DMS79 (cell line): Measurements from ENCODE around the gene CDKN1A.

ENCODE experiments used
- DNase-seq: peaks from one replicate; lab custom pipeline; 2025; lab: John Stamatoyannopoulos, UW

The CDKN1A gene

GRCh38 chr6:36677059-36677749 lies 1.3 kb upstream of the CDKN1A start:
- DNase-seq, result peak; percentile 24

- no peak for DNase-seq
These were observed 594 bp upstream of the CDKN1A start for GRCh38 chr6:36677753-36678487.

DNA sequence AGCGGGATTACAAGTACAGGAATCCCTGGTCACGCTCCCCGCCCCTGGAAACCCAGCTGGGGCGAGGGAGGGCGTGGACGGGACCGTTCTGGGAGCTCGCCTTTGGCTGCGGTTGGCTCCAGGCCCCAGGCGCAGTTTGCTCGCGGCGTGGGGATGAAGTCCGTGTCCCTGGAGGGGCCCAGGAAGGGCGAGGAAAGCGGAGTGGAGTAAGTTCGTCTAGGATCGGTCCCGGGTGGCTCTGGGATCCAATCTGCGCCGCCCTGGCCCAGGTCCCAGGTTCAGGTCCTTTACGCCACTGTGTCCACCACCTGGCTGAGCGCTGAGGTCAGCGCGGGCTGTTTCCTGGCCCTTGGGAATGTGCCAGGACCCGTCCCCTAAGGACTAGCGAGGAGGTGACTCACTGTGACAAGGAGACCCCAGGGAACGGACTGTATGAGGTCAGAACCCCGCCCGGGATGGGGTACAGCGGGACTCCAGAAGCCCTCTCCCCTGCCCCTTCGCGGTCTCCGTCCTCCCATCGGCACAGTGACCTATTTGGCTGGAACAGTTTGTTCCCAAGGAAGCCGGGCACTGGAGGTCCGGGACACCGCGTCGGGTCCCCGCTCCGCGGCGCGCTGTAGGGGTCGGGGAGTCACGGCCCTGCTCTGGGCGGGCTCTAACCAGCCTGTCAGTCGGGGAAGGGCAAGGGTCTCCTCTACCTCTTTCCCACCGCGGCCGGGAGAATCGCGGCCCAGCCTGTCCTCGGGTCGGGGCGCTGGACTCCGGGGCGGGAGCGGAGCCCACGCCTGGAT lies 724 bp downstream of the CDKN1A start:
- DNase-seq, result peak; percentile 32

DNA sequence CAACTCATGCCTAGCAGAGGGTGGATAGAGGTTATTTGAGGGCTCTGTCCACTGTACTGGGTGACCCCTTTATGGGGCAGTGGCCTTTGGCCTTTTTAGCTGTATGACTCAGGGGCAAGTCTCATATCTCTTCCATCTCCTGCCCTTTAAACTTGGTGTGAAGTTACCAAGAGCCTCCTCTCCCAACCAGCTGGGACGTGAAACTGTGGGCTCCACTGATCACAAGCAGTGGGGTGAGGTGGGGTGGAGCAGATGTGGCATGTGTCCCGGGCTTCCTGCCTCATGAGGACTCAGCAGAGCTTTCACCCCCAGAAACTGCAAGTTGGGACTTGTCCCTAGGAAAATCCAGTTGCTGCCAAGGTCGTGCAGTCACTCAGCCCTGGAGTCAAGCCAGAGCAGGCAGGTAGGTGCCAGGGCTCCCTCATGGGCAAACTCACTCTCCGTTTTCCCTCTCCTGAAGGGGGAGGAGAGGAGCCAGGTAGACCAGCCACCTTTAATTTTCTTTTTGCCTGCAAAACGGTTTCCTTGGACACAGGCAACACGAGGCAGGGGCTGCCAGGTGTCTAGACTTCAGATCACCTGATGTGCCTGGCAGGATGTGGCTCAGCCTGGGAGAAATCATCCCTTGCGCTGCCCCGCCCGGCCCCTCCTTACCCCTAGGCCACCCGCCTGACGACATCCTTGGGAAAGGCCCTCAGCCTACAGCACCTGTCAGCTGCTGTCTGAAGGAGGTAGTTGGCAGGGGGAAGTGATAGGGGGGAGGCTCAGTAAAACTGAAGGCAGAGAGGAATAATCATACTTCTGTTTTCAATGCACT lies 4.0 kb downstream of the CDKN1A start:
- peak; percentile 99 for DNase-seq

- DNase-seq, result peak; percentile 88
These were observed 4.7 kb downstream of the CDKN1A start for GRCh38 chr6:36683145-36683655.

GRCh38 chr6:36683656-36684446 lies 5.3 kb downstream of the CDKN1A start:
- no peak for DNase-seq

GRCh38 chr6:36684447-36684812 lies 5.9 kb downstream of the CDKN1A start:
- DNase-seq, result no peak

GRCh38 chr6:36685166-36685924 lies 6.8 kb downstream of the CDKN1A start:
- no peak for DNase-seq

- DNase-seq, result no peak
These were observed 7.6 kb downstream of the CDKN1A start for GRCh38 chr6:36685926-36686667.

- DNase-seq, result no peak
These were observed 8.4 kb downstream of the CDKN1A start for GRCh38 chr6:36686668-36687513.

DNA sequence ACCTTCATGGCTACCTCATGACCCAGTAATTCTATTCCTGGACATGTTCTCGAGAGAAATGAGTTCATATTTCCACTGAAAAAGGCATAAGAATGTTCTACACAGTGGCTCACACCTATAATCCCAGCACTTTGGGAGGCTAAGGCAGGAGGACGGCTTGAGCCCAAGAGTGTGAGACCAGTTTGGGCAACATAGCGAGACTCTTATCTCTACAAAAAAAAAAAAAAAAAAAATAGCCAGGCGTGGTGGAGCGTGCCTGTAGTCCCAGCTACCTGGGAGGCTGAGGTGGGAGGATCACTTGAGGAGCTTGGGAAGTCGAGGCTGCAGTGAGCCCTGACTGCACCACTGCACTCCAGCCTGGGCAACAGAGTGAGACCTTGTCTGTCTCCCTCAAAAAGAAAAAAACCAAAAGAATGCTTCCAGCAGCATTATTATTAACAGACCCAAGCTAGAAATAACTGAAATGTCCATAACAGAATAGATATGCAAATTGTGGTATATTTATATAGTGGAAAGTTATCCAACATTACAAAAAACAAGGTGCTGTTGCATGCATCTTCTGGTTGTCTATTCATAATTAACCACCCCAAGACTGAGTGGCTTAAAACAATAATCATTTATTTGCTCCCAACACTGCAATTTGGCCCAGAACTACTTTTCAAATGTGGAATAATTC lies 9.7 kb downstream of the CDKN1A start:
- DNase-seq, result no peak

DNA sequence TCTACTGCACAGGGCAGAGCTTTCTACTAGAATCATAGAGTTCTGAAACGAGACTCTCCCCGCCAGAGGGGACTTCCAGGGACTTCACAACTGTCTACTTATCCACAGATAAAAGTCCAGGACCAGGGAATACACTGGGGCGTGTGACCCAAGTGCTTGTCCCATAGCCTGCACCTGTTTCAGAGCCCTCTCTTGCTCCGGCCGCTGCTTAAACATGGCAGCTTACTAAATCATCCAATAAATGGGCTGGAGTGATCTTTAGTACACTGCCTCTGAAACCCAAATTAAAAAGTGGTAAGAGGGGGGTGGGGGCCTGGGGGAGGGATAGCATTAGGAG lies 10.2 kb downstream of the CDKN1A start:
- no peak for DNase-seq

GRCh38 chr6:36691011-36691410 lies 12.5 kb downstream of the CDKN1A start:
- DNase-seq, result no peak

DNA sequence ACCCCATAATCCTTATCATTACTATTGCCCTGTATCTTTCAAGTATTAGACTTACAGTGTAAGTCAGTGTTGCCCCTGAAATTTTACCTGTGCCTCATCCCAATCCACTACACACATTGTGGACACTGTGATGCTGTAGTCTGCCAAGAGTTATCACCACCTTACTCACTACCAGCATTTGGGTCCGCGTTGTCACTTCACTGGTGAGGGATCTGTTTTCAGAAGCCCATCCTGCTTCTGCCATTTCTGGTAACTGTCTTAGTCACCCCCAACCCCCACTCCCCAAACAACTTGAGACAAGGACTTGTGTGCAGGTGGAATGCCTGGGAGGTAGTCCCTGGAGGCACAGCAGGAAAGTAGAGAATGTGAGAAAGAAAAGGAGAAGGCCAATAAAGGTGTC lies 13.1 kb downstream of the CDKN1A start:
- DNase-seq, result no peak

GRCh38 chr6:36692220-36692619 lies 13.7 kb downstream of the CDKN1A start:
- DNase-seq, result no peak

GRCh38 chr6:36692861-36693702 lies 14.6 kb downstream of the CDKN1A start:
- DNase-seq, result no peak

- no peak for DNase-seq
These were observed 16.1 kb downstream of the CDKN1A start for GRCh38 chr6:36694616-36695015.
